ENCODE measurements around the gene SOX12. TPM values are rescaled to one million over a fixed set of nuclear protein-coding genes. Genes with fewer than 3 reads are reported as not detected.

SOX12 gene
- polyA plus RNA-seq, 1 experiment = 3.8 TPM

DNA sequence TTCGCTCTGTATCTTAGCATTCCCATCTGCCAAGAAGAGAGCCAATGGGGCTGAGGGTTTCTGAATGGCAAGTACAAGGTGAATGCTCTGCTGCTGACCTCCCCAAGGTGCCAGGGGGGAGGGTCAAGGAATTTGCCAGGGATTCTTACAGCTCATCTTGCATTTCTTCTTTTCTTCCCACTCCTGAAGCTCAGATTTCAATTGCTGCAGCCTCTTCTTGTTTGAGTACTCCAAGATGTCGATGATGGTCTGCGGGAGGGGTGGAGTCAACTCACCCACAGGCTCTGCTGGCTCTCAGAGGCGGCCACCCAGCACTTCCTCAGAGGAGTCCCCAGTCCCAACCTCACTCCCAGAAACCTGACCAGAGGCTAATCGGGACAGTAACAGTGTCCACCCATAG, 47.2 kb upstream of the SOX12 start:
- DNase-seq (ENCODE audit: low read depth, low spot score) = no peak
- Histone ChIP-seq H3K27ac (ENCODE audit: low read depth, low read length) (no peak overlapping the region), H3K4me3 (ENCODE audit: low read depth, low read length) (no peak overlapping the region), H3K9me3 (ENCODE audit: control insufficient read depth, insufficient read depth, low read length) (no peaks in the 10 kb centered on the region; the same call in 1 of the 2 replicates), H3K27me3 (ENCODE audit: control insufficient read depth, insufficient read depth, low read length) (no peaks in the 10 kb centered on the region)
- ChIA-PET CTCF (interaction anchor here (0.7 kb wide), 1 partner anchor 19 kb away, joined by 3 read pairs; no protein-coding TSS in a partner anchor), POLR2A (no interaction called here)
- TF ChIP-seq CTCF (IDR thresholded peaks at IDR 0.05; ENCODE audit: low read depth, low read length) = no peak

- Histone ChIP-seq H3K27me3 (ENCODE audit: control insufficient read depth, insufficient read depth, low read length) (no peaks in the 10 kb centered on the region), H3K4me3 (ENCODE audit: low read depth, low read length) (no peak overlapping the region), H3K9me3 (ENCODE audit: control insufficient read depth, insufficient read depth, low read length) (no peaks in the 10 kb centered on the region; the same call in 1 of the 2 replicates), H3K27ac (ENCODE audit: low read depth, low read length) (no peak overlapping the region)
- no peak for DNase-seq (ENCODE audit: low read depth, low spot score)
- ChIA-PET POLR2A (no interaction called here), CTCF (interaction anchor here (0.7 to 0.8 kb wide), 2 partner anchors 13 to 20 kb away, joined by 3 to 4 read pairs; no protein-coding TSS in a partner anchor)
- no peak for TF ChIP-seq CTCF (IDR thresholded peaks at IDR 0.05; ENCODE audit: low read depth, low read length)
Measured at GRCh38 chr20:278607-279571, 46.5 kb upstream of the SOX12 start.

- Histone ChIP-seq H3K4me3 (ENCODE audit: low read depth, low read length) (no peak overlapping the region), H3K27ac (ENCODE audit: low read depth, low read length) (no peak overlapping the region), H3K9me3 (ENCODE audit: control insufficient read depth, insufficient read depth, low read length) (no peaks in the 10 kb centered on the region; the same call in 1 of the 2 replicates), H3K27me3 (ENCODE audit: control insufficient read depth, insufficient read depth, low read length) (no peaks in the 10 kb centered on the region)
- ChIA-PET CTCF (interaction anchor here (1.4 kb wide), 1 partner anchor 17 kb away, joined by 4 read pairs; no protein-coding TSS in a partner anchor), POLR2A (no interaction called here)
- no peak for DNase-seq (ENCODE audit: low read depth, low spot score)
- TF ChIP-seq CTCF (IDR thresholded peaks at IDR 0.05; ENCODE audit: low read depth, low read length) = no peak
Measured at GRCh38 chr20:284172-284571, 41.2 kb upstream of the SOX12 start.

GRCh38 chr20:286508-286907, 38.8 kb upstream of the SOX12 start:
- no peak for DNase-seq (ENCODE audit: low read depth, low spot score)
- POLR2A ChIA-PET = no interaction called here
- H3K27ac ChIP-seq (ENCODE audit: low read depth, low read length) = no peak overlapping the region
- H3K4me3 ChIP-seq (ENCODE audit: low read depth, low read length) = no peak overlapping the region
- H3K9me3 ChIP-seq (ENCODE audit: control insufficient read depth, insufficient read depth, low read length) = no peaks in the 10 kb centered on the region
- H3K27me3 ChIP-seq (ENCODE audit: control insufficient read depth, insufficient read depth, low read length) = no peaks in the 10 kb centered on the region
- CTCF ChIA-PET = no interaction called here
- TF ChIP-seq CTCF (IDR thresholded peaks at IDR 0.05; ENCODE audit: low read depth, low read length) = no peak
